ENCODE results near the gene CRYBB1.

Gene CRYBB1

DNA sequence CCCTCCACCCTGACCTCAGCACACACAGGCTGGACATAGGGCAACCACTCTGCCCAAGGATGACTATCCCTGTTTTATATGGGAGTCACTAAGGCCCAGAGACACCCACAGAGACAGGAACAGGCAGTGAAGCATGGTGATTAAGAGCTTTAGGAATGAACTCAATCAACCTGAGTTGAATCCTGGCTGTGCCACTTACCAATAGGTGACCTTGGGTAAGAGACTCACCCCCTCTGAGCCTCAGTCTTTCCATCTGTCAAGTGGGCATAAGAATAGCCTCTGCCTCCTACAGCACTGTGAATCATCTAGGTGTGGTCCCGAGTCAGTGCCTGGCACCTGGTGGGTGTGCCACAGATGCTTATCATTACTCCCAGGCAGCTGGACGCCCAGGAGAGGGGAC, 6.8 kb downstream of the CRYBB1 start:
- DNase-seq (ENCODE audit: extremely low read depth, low read depth), result no peak
- TF ChIP-seq, protein P1, sequence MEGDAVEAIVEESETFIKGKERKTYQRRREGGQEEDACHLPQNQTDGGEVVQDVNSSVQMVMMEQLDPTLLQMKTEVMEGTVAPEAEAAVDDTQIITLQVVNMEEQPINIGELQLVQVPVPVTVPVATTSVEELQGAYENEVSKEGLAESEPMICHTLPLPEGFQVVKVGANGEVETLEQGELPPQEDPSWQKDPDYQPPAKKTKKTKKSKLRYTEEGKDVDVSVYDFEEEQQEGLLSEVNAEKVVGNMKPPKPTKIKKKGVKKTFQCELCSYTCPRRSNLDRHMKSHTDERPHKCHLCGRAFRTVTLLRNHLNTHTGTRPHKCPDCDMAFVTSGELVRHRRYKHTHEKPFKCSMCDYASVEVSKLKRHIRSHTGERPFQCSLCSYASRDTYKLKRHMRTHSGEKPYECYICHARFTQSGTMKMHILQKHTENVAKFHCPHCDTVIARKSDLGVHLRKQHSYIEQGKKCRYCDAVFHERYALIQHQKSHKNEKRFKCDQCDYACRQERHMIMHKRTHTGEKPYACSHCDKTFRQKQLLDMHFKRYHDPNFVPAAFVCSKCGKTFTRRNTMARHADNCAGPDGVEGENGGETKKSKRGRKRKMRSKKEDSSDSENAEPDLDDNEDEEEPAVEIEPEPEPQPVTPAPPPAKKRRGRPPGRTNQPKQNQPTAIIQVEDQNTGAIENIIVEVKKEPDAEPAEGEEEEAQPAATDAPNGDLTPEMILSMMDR (IDR thresholded peaks at IDR 0.05; ENCODE audit: low read depth, low read length), result no peak

DNA sequence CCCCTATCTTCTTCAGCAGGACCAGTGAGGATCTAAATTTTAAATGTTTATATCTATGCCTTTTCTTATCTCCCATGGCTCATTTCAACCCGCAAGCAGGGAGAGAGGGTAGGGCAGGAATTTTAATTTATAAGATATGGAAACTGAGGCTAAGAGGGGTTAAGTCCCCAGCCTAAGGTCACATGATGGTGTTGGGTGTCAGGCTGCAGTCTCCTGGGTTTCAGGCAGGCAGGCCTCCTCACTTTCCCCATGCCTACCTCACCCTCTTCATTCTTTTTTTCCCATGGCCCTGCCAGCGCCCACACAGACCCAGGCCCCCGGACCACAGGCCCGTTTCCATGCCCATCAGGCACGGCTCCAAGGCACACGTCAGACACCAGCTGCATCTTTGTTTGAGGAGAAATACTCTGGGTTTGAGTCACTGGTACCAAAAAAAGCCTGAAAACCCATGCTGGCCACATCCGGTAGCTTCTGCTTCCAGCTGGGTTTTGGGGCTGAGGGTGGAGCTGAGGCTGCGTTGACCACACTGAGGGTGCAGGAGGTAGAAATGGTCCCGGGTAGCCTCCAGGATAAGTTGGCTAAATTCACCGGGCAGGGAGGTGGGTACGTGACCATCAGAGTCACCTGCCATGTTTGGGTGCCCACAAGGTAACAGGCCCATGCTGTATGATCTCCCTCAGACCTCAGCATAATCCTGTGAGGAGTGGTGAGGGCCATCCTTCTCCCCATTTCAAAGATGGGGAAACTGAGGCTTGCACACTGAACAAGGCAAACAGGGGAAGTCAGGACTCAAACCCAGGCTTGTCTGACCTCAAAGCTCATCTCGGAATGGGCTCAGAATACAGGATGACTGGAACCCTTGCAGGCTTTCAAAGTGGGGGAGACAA, 7.5 kb downstream of the CRYBB1 start:
- TF ChIP-seq, protein P1 (IDR thresholded peaks at IDR 0.05; ENCODE audit: low read depth, low read length), result no peak
- DNase-seq (ENCODE audit: extremely low read depth, low read depth), result peak; percentile 55

DNA sequence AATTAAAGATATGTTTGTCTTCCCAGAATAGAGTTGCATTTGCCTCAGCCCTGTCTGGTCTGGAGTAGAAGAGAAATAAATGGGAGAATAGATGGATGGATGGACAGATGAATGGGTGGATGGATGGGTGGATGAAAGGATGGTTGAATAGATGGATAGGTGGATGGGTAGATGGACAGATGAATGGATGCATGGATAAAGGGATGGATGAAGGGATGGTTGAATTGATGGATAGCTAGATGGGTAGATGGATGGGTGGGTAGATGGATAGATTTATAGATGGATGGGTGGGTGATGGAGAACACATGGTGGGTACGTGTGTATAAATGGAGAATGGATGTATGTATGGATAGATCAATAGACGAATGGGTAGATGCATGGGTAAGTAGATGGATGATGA, 8.5 kb downstream of the CRYBB1 start:
- TF ChIP-seq, protein P1 (IDR thresholded peaks at IDR 0.05; ENCODE audit: low read depth, low read length), result no peak
- no peak for DNase-seq (ENCODE audit: extremely low read depth, low read depth)

DNA sequence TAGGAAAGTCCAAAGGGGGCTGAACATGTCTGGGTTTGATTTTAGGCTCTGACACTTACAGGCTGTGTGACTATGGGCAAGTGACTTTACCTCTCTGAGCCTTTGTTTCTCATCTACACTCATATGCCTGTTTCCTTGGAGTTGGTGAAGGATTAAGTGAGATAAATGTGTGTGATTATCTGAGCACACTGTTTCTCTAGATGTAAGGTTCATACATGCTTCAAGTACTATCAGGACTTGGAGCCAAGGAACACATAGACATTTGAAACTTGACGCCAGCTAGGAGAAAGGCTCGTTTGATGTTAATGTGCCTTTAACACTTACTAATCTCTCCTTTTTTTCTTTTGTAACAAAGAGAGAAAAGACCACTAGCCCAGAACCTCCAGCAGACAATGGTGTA, 9.7 kb downstream of the CRYBB1 start:
- DNase-seq (ENCODE audit: extremely low read depth, low read depth), result no peak
- TF ChIP-seq, protein P1 (IDR thresholded peaks at IDR 0.05; ENCODE audit: low read depth, low read length), result no peak

DNA sequence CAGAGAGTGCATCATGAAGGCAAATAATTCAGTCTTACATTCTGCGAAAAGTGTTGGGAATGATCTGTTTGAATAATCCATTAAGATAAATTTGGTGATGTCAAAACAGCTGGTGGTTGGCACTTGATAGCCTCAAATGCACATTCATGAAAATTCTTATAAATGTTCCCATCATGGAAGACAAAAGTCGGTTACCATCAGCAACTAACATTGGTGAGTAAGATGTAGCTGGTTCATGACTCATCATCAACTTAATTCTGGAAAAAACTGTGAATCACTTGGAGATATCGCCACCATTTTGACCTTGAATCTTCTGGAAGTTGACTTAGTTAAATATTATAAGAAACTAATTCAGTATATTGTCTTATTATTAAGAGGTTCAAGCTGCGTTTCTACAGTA, 11.2 kb downstream of the CRYBB1 start:
- TF ChIP-seq, protein P1 (IDR thresholded peaks at IDR 0.05; ENCODE audit: low read depth, low read length), result no peak
- DNase-seq (ENCODE audit: extremely low read depth, low read depth), result no peak

DNA sequence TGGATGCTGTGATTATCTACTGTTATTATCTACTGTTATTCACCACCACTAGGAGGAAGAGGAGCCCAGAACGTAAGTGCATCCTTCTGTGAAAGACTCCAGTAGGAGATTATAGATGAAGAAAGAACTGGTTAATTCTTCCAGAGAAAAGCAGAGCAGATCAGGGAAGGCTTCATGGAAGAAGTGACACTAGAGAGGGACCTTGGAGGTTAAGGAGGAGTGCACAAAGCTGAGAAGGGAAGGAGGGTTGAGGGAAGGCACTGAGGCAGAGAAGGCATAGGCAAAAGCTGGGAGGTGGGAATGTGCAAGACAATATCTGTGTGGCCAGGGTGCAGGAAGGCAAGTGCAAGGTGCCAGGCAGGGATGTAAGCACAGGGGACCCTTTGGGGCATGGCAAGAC, 13.5 kb downstream of the CRYBB1 start:
- DNase-seq (ENCODE audit: extremely low read depth, low read depth), result no peak
- TF ChIP-seq, protein P1 (IDR thresholded peaks at IDR 0.05; ENCODE audit: low read depth, low read length), result no peak

DNA sequence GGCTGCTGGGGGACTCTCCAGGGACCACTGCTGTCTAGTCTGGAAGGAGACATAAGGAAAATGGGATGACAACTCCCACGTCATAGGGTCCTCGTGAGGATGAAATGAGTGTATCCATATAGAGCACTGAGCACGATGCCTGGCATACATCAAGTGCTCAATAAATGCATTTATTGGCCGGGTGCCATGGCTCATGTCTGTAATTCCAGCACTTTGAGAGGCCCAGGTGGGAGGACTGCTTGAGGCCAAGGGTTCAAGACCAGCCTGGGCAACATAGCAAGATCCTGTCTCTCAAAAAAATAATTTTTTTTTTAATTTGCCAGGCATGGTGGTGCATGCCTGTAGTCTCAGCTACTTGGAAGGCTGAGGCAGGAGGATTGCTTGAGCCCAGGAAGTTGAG, 15.7 kb downstream of the CRYBB1 start:
- TF ChIP-seq, protein P1 (IDR thresholded peaks at IDR 0.05; ENCODE audit: low read depth, low read length), result no peak
- no peak for DNase-seq (ENCODE audit: extremely low read depth, low read depth)

Measured in AG09319 (cell line).